Uterus (tissue), 4 donors: ENCODE results near the gene ARFIP1. TPM values are rescaled to one million over a fixed set of nuclear protein-coding genes. Genes with fewer than 3 reads are reported as not detected.

Experiments
- DNase-seq, 2 donors: peaks; one replicate each; pipeline ENCODE4 v3.0.0-alpha.2; 2019 to 2020
- H3K27ac ChIP-seq, 2 donors: fragments of 200-600 bp; sonication (generic); 1 replicate in 1 of 2; 2 replicates in 1 of 2; pipeline ENCODE4 v1.5.1; 2016 to 2018
- H3K27me3 ChIP-seq, 2 donors: fragments of 200-600 bp; sonication (generic); one replicate each; pipeline ENCODE4 v1.5.1; 2018 to 2019; ENCODE audit warnings: control low read depth in 1 of 2
- H3K36me3 ChIP-seq, 2 donors: fragments of 200-600 bp; sonication (generic); one replicate each; pipeline ENCODE4 v1.5.1; 2019; ENCODE audit warnings: control low read depth in 1 of 2
- H3K4me1 ChIP-seq, 2 donors: fragments of 200-600 bp; sonication (generic); one replicate each; pipeline ENCODE4 v1.5.1; 2018 to 2019; ENCODE audit warnings: control low read depth in 1 of 2
- H3K4me3 ChIP-seq, 2 donors: fragments of 200-600 bp; sonication (generic); 1 replicate in 1 of 2; 2 replicates in 1 of 2; pipeline ENCODE4 v1.5.1; 2018 to 2019; ENCODE audit warnings: mild to moderate bottlenecking in 1 of 2
- H3K9me3 ChIP-seq, 2 donors: fragments of 200-600 bp; sonication (generic); one replicate each; pipeline ENCODE4 v1.5.1; 2019; ENCODE audit warnings: control low read depth in 1 of 2
- POLR2A ChIP-seq, 2 donors: fragments of 450-650 bp; IDR thresholded peaks; one replicate each; pipeline ENCODE4 v1.6.1; 2016; ENCODE audit warnings: antibody characterized with exemption in 2 of 2, mild to moderate bottlenecking in 1 of 2, moderate library complexity in 1 of 2
- intact Hi-C: fragments of 100-400 bp; cut with DNase I; formaldehyde crosslinking; loops from one replicate; pipeline ENCODE4 v1.15.1; 2023; ENCODE audit warnings: low total_unique reads
- total RNA-seq, 4 donors: library from RNA; depleted of rRNA in 3 of 4; stranded (reverse); fragments of >200 nt in 3 of 4; gene quantifications; one replicate each; pipeline versions ENCODE4 v1.1.0 to v1.2.4, GENCODE V29; 2014 to 2023
- TF ChIP-seq, protein P1 (sequence below), 4 experiments: fragments of 200-600 bp in 2 of 4; fragments of 450-650 bp in 2 of 4; sonication (generic) in 2 of 4; IDR thresholded peaks; one replicate each; pipeline ENCODE4 v1.5.1; 2016 to 2019; ENCODE audit warnings: antibody characterized with exemption in 4 of 4, mild to moderate bottlenecking in 2 of 4, moderate library complexity in 1 of 4
- donor health status: DM: yes; HTN: yes; CAD: no.

ARFIP1 gene
- total RNA-seq, 4 donors from 2014 or later: 19.5 to 75.6 (median 34.1) TPM

DNA sequence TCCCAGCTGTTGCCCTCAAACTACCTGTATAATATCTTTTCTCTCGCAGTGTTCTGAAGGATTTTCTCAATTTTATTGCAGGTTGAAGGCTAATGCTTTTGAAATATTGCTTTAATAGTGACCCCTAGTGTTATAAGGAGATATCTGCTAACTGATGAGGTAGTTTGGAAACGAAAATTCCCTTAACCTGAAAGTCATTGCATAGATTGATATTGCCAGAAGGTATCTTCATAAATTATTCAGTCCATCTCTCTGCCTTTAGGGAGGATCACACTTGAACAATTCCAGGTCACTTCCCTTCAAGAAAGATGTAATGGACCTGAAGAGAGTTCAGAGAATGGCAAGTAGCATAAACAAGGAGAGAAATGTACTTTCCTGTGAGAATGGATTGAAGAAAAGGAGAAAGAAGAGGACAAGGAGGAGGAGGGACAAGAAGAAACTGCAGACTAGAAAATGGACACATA, 44.3 kb upstream of the ARFIP1 start:
- TF ChIP-seq POLR2A (IDR thresholded peaks at IDR 0.05): no peak
- TF ChIP-seq, protein P1, sequence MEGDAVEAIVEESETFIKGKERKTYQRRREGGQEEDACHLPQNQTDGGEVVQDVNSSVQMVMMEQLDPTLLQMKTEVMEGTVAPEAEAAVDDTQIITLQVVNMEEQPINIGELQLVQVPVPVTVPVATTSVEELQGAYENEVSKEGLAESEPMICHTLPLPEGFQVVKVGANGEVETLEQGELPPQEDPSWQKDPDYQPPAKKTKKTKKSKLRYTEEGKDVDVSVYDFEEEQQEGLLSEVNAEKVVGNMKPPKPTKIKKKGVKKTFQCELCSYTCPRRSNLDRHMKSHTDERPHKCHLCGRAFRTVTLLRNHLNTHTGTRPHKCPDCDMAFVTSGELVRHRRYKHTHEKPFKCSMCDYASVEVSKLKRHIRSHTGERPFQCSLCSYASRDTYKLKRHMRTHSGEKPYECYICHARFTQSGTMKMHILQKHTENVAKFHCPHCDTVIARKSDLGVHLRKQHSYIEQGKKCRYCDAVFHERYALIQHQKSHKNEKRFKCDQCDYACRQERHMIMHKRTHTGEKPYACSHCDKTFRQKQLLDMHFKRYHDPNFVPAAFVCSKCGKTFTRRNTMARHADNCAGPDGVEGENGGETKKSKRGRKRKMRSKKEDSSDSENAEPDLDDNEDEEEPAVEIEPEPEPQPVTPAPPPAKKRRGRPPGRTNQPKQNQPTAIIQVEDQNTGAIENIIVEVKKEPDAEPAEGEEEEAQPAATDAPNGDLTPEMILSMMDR (IDR thresholded peaks at IDR 0.05): peak in 2 of 4 experiments; percentile 14 to 27
- intact Hi-C loops: no loop called here
- Histone ChIP-seq H3K36me3 (no peaks in the 10 kb centered on the region), H3K9me3 (no peaks in the 10 kb centered on the region), H3K27ac (no peak overlapping the region), H3K27me3 (no peaks in the 10 kb centered on the region), H3K4me1 (no peaks in the 10 kb centered on the region), H3K4me3 (no peak overlapping the region)
- DNase-seq: no peak

DNA sequence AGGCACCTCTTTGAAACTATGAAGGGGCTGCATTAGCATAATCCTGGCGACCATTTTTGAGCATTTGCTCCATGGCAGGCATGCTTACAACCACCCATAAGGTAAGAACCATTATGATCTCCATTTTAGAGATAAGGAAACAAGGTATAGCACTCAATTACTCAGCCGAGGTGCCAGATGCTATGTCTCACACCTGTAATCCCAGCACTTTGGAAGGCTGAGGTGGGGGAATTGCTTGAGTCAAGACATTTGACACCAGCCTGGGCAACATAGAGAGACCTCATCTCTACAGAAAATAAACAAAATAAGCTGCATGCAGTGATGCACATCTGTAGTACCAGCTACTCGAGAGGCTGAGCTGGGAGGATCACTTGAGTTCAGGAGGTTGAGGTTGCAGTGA, 43.8 kb upstream of the ARFIP1 start:
- Histone ChIP-seq H3K4me1 (no peaks in the 10 kb centered on the region), H3K4me3 (no peak overlapping the region), H3K36me3 (no peaks in the 10 kb centered on the region), H3K27me3 (no peaks in the 10 kb centered on the region), H3K27ac (no peak overlapping the region), H3K9me3 (no peaks in the 10 kb centered on the region)
- intact Hi-C loops: no loop called here
- no peak for DNase-seq
- TF ChIP-seq, protein P1 (IDR thresholded peaks at IDR 0.05): no peak
- TF ChIP-seq POLR2A (IDR thresholded peaks at IDR 0.05): no peak

DNA sequence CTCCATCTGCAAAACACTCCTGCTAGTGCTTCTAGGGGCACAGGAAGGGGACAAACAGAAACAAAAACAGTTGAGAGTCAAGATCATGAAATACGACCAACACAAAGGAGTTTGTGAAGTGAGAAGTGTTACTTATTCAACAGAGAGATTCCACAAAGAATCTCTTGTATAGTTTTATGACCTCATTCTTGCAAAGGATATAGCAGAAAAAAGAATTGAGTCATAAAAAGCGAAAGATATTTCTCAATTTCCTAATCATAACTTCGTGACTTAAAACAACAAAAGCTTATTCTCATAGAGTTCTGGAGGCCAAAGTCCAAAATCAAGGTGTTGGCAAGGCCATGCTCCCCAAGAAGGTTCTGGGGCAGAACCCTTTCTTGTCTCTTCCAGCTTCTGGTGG, 40.9 kb upstream of the ARFIP1 start:
- TF ChIP-seq, protein P1 (IDR thresholded peaks at IDR 0.05): no peak
- TF ChIP-seq POLR2A (IDR thresholded peaks at IDR 0.05): no peak
- Histone ChIP-seq H3K36me3 (no peaks in the 10 kb centered on the region), H3K4me3 (no peak overlapping the region), H3K4me1 (no peaks in the 10 kb centered on the region), H3K9me3 (no peaks in the 10 kb centered on the region), H3K27ac (no peak overlapping the region), H3K27me3 (no peaks in the 10 kb centered on the region)
- DNase-seq: no peak
- intact Hi-C loops: no loop called here

DNA sequence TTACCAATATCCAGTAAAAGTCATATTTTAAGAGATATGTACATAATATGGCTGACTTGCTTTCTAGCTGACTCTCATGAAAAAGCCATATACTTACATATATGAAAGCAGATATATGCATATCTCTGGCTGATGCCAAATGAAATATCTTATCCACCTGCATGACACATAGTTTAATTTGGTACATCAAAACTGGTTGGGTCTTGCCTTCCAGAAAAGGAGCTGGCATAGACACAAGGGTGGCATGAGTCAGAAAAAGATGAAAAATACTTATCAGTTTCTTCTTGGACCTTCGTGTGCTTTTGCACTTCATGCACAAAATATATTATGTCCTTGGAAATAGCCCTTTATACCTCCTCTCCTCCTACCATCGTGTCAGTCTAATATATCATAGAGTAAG, 32.3 kb upstream of the ARFIP1 start:
- Histone ChIP-seq H3K27ac (no peak overlapping the region), H3K27me3 (no peaks in the 10 kb centered on the region), H3K4me1 (no peaks in the 10 kb centered on the region), H3K9me3 (no peaks in the 10 kb centered on the region), H3K4me3 (no peak overlapping the region), H3K36me3 (no peaks in the 10 kb centered on the region)
- no peak for DNase-seq
- intact Hi-C loops: no loop called here
- TF ChIP-seq, protein P1 (IDR thresholded peaks at IDR 0.05): no peak
- no peak for TF ChIP-seq POLR2A (IDR thresholded peaks at IDR 0.05)

DNA sequence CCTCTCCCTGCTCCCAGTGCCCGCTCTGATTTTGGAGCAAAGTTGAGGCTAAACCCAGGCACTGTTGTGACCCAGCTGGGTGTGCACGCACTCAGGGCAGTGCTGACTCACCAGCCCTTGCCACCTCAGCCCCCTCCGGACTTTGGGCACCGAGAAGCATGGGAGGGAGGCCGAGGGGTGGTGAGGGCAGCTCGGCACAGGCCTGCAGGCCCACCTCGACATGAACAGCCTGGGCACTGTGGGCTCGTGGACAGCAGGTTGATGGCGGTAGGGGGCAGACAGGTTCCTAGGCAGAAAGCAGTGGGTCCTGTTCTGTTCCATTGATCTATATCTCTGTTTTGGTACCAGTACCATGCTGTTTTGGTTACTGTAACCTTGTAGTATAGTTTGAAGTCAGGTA, 31.1 kb upstream of the ARFIP1 start:
- H3K4me3 ChIP-seq: no peak overlapping the region
- no peak for DNase-seq
- no peaks in the 10 kb centered on the region for H3K4me1 ChIP-seq
- no peaks in the 10 kb centered on the region for H3K36me3 ChIP-seq
- H3K27me3 ChIP-seq: no peaks in the 10 kb centered on the region
- no peaks in the 10 kb centered on the region for H3K9me3 ChIP-seq
- TF ChIP-seq POLR2A (IDR thresholded peaks at IDR 0.05): no peak
- TF ChIP-seq, protein P1 (IDR thresholded peaks at IDR 0.05): no peak
- intact Hi-C loops: no loop called here
- no peak overlapping the region for H3K27ac ChIP-seq
